Stimulated activated CD8-positive, alpha-beta memory T cell treated with anti-CD3 and anti-CD28 coated beads, Interleukin-7, amount 100 ng/mL, for 48 hours (primary cell): Measurements from ENCODE around the gene EDC4.
A peak's percentile ranks its signal among the peaks of the same experiment; 100 is the strongest.
"Not testable (repeated sequence)": the region's sequence is repeated elsewhere in the genome, so short reads cannot be mapped to it uniquely, and the experiment has no call there.

Source experiments
- DNase-seq, 2 donors: peaks; one replicate each; pipeline ENCODE4 v3.0.0-alpha.2; 2020; ENCODE audit warnings: low read depth in 1 of 2; ENCODE audit errors: extremely low read depth in 1 of 2

The EDC4 gene

DNA sequence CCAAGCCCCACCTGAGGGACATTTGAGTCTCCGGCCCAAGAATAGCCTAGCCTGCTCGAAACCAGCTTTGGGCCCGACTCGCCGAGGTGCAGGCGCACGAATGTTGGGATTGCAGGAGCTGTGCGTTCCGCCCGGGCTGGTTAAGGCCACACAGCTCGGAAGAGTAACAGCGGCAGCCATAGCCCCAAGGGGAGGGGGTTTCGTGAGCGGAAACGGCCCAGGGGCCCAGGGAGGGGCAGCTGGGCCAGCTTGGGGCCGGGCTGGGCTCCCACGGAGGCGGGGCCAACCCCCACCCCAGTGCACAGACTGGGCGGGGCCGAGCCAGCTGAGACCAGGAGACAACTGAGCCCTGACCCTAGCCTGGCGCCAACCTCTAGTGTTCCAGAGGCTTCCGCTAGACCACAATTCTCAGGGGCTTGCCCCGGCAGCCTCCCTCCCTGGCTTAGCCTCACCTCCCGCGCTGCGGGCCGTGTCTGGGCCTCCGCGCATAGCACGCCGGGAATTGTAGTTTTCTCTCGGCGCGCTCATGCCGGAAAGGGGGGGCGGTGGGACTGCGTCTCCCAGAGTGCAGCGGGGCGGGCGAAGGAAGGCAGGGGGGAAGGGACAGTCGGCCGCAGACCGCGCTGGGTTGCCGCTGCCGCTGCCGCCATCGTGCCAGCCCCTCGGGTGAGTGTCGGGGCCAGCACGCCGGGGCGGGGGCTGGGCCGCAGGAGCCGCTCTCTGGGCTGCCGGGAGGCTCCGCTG lies 26.4 kb upstream of the EDC4 start, which contains the start of gene NUTF2:
TSS of gene NUTF2 (plus strand) at position 614 of the 744 bp plus-strand sequence. CDS start 18,198 bp downstream, outside the sequence.
- peak; percentile 92 to 94 for DNase-seq

DNA sequence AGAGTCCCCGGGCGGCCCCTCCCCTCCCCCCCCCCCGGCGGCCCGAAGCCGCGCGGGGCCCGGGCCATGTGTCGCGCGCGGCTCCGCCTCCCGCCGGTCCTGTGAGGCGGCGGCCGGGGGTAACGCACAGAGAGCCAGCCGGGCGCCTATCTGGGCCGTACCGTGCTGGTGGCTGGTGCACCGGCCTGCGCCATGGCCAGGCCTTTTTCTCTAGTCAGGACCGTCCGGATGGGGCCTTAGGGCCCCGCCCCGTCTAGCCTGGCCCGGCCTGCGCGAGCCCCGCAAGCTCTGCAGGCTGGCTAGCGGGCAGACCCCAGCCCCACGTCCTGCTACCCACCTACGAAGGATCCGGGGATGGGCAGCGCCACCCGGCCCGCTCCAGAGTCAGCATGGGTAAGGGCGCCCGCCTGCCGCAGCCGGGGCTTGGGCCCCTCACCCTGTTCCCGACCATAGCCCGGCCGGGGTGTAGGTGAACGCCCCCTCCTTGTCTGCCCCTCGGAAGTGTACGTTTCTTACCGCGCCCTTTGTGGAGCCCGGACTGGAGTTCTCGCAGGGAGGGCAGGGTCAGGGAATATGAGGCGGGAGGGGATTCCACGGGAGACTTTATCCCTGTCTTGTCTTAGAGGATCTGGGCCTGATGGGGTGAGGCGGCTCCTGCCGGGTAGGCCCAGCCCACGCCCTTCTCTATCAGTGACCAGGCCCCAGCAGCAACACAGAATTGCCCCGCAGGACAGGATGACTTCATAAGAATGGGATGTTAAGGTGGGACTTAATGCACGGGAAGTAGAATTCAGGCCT lies 25.6 kb upstream of the EDC4 start, which contains the start of gene CENPT:
TSS of gene CENPT (minus strand) at position 630 of the 798 bp plus-strand sequence. CDS start 13,834 bp downstream, outside the sequence.
- peak in 1 of 2 donors; percentile 29 for DNase-seq

GRCh38 chr16:67848118-67848517 lies 24.7 kb upstream of the EDC4 start:
- DNase-seq, result no peak

GRCh38 chr16:67853670-67854069 lies 19.2 kb upstream of the EDC4 start:
- DNase-seq, result no peak

DNA sequence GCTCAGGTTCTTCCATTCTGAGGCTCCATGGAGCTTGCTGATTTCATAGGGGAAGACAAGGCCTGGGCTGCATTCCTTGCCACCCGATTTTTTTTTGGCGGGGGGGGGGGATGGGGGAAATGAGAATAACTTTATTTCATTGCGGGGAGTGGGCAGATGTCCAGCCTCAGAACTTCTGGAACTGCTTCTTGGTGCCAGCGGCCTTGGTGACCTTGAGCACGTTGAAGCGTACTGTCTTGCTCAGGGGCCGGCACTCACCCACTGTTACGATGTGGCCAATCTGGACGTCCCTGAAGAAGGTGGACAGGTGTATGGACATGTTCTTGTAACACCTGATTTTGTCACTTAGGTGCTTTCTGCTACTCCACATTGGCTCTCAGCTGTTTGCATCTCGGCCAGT lies 17.1 kb upstream of the EDC4 start:
- no peak for DNase-seq

DNA sequence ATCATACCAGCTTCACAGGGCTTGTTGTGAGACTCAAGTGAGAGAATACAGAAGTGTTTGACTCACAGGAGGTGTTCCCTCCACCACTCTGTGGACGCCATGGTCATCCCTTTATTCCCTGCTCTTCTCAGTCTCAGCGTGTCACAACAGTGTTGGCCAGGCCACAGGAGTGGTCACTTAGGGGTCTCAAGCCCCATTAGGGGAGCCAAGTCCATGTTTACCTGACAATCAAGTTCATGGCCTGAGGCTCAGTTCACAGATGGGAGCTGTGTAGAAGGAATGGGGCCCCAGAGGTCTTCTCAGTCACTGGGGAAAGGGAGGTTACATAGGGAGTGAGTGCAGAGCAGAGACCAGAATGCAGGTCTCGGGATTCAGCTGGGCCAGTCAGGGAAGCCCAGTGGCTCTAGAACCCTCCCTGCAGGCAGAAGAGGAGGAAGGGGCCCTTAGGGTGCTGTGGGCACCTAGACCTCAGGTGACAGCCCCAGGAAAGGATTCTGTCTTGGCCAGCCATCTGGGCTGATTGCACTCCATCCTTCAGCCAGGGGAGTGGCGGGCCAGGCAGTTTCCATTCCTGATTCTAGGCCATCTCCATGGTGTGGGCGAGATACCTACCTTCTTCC lies 15.8 kb upstream of the EDC4 start:
- DNase-seq, result no peak

- peak in 1 of 2 donors; percentile 18 for DNase-seq
These were observed 15.2 kb upstream of the EDC4 start for GRCh38 chr16:67857547-67858233.

DNA sequence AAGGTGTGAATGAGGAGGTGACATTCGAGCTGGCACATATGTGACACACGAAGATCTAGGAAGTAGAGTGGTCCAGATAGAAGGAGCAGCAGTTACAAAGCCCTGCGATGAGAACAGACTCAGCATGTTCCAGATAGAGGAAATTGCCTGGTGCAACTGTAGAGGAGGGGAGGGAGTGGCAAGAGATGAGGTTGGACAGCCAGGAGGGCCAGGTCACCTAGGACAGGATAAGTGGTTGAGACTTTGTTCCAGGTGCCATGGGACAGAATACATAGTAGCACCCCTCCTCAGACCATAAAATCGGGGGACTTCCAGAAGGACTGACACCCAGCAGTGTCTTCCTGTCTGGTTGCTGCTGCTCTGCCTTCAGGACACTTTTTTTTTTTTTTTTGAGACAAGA lies 14.4 kb upstream of the EDC4 start:
- no peak for DNase-seq

DNA sequence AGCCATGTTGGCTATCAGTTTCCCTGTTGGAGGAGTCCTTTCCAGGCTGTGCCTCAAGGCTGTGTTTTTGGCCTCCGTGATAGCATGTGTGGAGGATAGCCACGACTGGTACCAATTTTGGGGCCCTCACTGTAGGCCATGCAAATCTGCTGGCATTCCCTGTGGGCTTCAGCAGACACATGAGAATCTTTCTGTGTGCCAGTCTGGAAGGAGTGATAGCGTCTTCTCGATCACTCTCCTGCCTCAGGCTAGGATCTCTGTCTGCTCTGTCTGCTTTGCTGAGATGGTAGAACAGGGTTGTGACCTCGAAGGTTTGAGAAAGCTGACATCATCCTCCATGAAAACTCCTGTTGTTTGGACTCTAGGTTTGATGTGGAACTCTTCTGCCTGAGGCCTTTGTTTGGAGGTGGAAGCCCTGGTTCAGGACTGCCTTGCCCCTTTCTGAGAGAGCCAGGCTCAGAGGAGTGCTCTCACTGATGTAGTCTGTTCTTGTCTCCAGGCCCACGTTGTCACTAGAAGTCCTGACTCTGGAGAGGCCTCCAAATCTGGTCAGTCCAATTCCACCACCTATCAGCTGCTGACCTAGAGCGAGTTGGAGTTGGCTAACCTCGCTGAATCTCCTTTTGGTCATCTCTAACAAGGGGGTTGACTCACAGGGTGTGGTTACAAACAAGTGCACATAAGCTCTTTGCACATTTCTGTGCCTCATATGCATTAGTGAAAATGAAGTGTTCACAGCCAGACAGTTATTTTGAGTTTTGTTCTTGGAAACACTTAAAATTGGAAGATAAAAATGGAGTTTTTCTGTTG lies 12.1 kb upstream of the EDC4 start:
- no peak for DNase-seq

DNA sequence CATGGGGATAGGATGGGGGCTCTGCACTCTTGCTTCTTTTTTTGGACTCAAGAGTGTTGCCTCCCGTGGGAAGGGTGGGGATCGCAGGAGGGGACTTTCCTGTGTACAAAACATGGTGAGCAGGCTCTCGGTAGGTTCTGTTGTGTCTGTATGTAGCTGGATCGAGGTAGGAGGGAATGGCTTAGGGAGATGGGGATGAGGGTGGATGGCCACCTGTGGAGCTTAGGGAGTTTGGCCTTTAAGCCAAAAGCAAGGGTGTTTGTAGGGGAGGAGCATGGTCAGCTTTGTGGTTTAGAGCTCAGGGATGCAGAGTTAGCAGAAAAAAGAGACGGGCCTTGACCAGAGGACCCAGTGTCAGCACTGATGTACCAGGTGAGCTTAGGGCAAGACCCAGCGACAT lies 11.0 kb upstream of the EDC4 start:
- no peak for DNase-seq

- DNase-seq, result no peak
These were observed 9.9 kb upstream of the EDC4 start for GRCh38 chr16:67862623-67863583.

- DNase-seq, result not testable (repeated sequence)
These were observed 8.8 kb upstream of the EDC4 start for GRCh38 chr16:67864044-67864443.

GRCh38 chr16:67864594-67864993 lies 8.3 kb upstream of the EDC4 start:
- DNase-seq, result no peak

- no peak for DNase-seq
These were observed 7.5 kb upstream of the EDC4 start for GRCh38 chr16:67865318-67865717.

DNA sequence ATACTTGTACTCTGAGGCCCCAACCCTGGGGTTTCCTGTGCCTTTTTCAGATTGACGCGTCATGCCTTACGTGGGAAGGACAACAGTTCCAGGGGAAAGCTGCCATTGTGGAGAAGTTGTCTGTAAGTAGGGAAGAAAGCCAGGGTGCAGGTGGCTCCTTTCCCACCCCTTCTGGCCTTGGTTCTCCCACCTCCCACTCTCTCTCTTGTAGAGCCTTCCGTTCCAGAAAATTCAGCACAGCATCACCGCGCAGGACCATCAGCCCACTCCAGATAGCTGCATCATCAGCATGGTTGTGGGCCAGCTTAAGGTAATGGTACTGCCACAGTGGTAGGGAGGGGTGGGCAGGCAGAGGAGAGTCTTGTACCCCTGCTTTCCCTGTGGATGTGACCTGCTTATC lies 4.6 kb upstream of the EDC4 start:
- no peak for DNase-seq

- no peak for DNase-seq
These were observed 3.2 kb upstream of the EDC4 start for GRCh38 chr16:67869653-67870052.

DNA sequence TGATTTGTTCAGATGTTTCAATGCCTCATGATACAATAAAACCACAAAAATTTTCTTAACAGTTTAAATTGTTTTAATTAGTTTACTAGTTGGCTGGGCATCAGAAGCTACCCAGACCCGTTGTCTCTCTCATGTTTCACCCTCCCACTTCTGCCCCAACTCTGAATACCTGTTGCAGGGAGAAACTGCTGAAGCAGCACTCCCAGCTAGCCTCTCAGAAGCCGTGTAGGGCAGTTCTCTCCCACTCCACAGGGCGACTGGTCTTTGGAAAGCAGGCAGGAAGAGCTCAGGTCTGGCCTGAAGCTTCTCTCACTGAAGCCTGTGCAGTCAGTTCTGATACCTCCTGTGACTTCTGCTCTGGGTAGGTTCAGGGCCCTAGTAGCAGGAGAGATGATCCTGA lies 1.6 kb upstream of the EDC4 start:
- no peak for DNase-seq

GRCh38 chr16:67872131-67872630 lies 671 bp upstream of the EDC4 start:
- DNase-seq, result no peak
